PC-9 (cell line): ENCODE results near the gene VPS35. TPM values are rescaled to one million over a fixed set of nuclear protein-coding genes. Genes with fewer than 3 reads are reported as not detected.

ENCODE experiments used
- BruUV-seq: library from RNA; stranded (reverse); fragments of 400-500 nt; replicated peaks from 2 replicates; lab custom pipeline; 2021; lab: Mats Ljungman, UMichigan
- CTCF ChIA-PET: fragments of 300-600 bp; sonication (Branson Sonifier 250); formaldehyde crosslinking; loops from one replicate; lab custom pipeline; 2022; ENCODE audit warnings: antibody characterized with exemption; lab: Charles Lee
- POLR2A ChIA-PET: fragments of 300-600 bp; sonication (Branson Sonifier 250); formaldehyde crosslinking; loops from one replicate; lab custom pipeline; 2022; ENCODE audit warnings: antibody characterized with exemption; ENCODE audit not compliant: unreplicated experiment; lab: Charles Lee
- DNase-seq, 2 experiments: peaks; one replicate each; pipeline versions ENCODE4 v3.0.0 to v3.0.0-alpha.2; 2015 to 2022; ENCODE audit warnings: mixed read lengths in 1 of 2
- H2AFZ ChIP-seq: fragments of 200-600 bp; sonication (generic); 2 replicates; pipeline ENCODE4 v1.8.1; 2017; ENCODE audit warnings: antibody characterized with exemption
- H3F3A ChIP-seq: fragments of 200-600 bp; sonication (generic); 2 replicates; pipeline ENCODE4 v1.8.1; 2017; ENCODE audit warnings: antibody characterized with exemption, mild to moderate bottlenecking, low read depth; ENCODE audit not compliant: insufficient read depth
- H3K27ac ChIP-seq: fragments of 200-600 bp; sonication (generic); 2 replicates; pipeline ENCODE4 v1.6.1; 2016; ENCODE audit warnings: mixed run types
- H3K27me3 ChIP-seq: fragments of 200-600 bp; sonication (generic); 2 replicates; pipeline ENCODE4 v1.6.1; 2016; ENCODE audit warnings: low read depth, mixed run types; ENCODE audit not compliant: insufficient read depth
- H3K36me3 ChIP-seq: fragments of 200-600 bp; sonication (generic); 2 replicates; pipeline ENCODE4 v1.6.1; 2016; ENCODE audit warnings: low read depth, mixed run types
- H3K4me1 ChIP-seq: fragments of 200-600 bp; sonication (generic); replicated peaks from 2 replicates; pipeline ENCODE4 v1.6.1; 2016; ENCODE audit warnings: mixed run types; ENCODE audit not compliant: insufficient read depth
- H3K4me2 ChIP-seq: fragments of 200-600 bp; sonication (generic); 2 replicates; pipeline ENCODE4 v1.6.1; 2017; ENCODE audit warnings: mixed run types
- H3K4me3 ChIP-seq: fragments of 200-600 bp; sonication (generic); 2 replicates; pipeline ENCODE4 v1.6.1; 2016; ENCODE audit warnings: mixed run types
- H3K79me2 ChIP-seq: fragments of 200-600 bp; sonication (generic); 2 replicates; pipeline ENCODE4 v1.6.1; 2017; ENCODE audit warnings: low read depth, mixed run types
- H3K9me2 ChIP-seq: fragments of 200-600 bp; sonication (generic); 2 replicates; pipeline ENCODE4 v1.8.1; 2017; ENCODE audit warnings: mild to moderate bottlenecking; ENCODE audit not compliant: insufficient read depth
- H3K9me3 ChIP-seq: fragments of 200-600 bp; sonication (generic); 2 replicates; pipeline ENCODE4 v1.8.1; 2016; ENCODE audit warnings: low read depth; ENCODE audit not compliant: insufficient read depth
- H4K20me1 ChIP-seq: fragments of 200-600 bp; sonication (generic); 2 replicates; pipeline ENCODE4 v1.8.1; 2017; ENCODE audit not compliant: insufficient read depth
- EZH2 ChIP-seq: fragments of 200-600 bp; sonication (generic); IDR thresholded peaks from 2 replicates; pipeline ENCODE4 v1.8.0; 2017; ENCODE audit warnings: antibody characterized with exemption, low read depth
- intact Hi-C: fragments of 100-400 bp; cut with micrococcal nuclease; formaldehyde crosslinking; loops from one replicate; pipeline ENCODE4 v1.10.0; 2022; ENCODE audit not compliant: unreplicated experiment
- total RNA-seq: library from RNA; stranded (reverse); gene quantifications from 2 replicates; pipeline ENCODE4 v1.2.3, GENCODE V29; 2021
- TF ChIP-seq, protein P1 (sequence below): fragments of 200-600 bp; sonication (generic); conservative IDR thresholded peaks from 2 replicates; pipeline ENCODE4 v1.6.1; 2017; ENCODE audit warnings: mixed run types, antibody characterized with exemption, mild to moderate bottlenecking, moderate library complexity

VPS35 gene
- total RNA-seq, 1 experiment from 2014 or later = 98.4 TPM

DNA sequence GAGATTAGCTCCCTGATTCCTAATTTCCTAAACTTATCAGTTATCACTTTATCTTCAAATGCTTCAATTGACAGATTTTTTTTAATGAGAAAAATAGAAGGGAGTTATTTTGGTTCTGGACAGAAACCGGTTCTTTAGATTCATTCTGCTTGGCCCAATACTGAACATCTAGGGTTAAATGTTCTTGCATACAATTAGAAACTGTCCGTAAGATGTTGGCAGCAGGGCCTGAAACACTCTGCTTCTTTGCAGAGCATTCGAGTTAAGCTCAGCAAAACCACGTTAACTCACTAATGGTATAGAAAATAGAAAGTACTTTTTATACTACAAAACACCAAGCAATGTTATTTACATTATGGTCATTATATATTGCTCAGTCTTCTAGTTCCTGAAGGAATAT, 75.0 kb downstream of the VPS35 start:
- no peaks in the 10 kb centered on the region for H3F3A ChIP-seq
- intact Hi-C loops = loop anchor here (5.0 kb wide), 1 partner anchor 62 kb away; no protein-coding TSS in a partner anchor
- H3K79me2 ChIP-seq = no peaks in the 10 kb centered on the region
- no peaks in the 10 kb centered on the region for H3K27me3 ChIP-seq
- H3K9me2 ChIP-seq = no peaks in the 10 kb centered on the region
- no peak for DNase-seq
- no peaks in the 10 kb centered on the region for H4K20me1 ChIP-seq
- H3K4me2 ChIP-seq = no peak overlapping the region
- no TSS peak for BruUV-seq
- H3K36me3 ChIP-seq = 0 out of 2 replicates have a peak, but pooled peaks cover 13% of the 10 kb centered on the region
- H3K27ac ChIP-seq = no peak overlapping the region
- H3K9me3 ChIP-seq = no peaks in the 10 kb centered on the region
- CTCF ChIA-PET = no interaction called here
- no peak overlapping the region for H3K4me3 ChIP-seq
- no peak overlapping the region for H2AFZ ChIP-seq
- TF ChIP-seq, protein P1, sequence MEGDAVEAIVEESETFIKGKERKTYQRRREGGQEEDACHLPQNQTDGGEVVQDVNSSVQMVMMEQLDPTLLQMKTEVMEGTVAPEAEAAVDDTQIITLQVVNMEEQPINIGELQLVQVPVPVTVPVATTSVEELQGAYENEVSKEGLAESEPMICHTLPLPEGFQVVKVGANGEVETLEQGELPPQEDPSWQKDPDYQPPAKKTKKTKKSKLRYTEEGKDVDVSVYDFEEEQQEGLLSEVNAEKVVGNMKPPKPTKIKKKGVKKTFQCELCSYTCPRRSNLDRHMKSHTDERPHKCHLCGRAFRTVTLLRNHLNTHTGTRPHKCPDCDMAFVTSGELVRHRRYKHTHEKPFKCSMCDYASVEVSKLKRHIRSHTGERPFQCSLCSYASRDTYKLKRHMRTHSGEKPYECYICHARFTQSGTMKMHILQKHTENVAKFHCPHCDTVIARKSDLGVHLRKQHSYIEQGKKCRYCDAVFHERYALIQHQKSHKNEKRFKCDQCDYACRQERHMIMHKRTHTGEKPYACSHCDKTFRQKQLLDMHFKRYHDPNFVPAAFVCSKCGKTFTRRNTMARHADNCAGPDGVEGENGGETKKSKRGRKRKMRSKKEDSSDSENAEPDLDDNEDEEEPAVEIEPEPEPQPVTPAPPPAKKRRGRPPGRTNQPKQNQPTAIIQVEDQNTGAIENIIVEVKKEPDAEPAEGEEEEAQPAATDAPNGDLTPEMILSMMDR = no peak
- no peak for TF ChIP-seq EZH2
- no peaks in the 10 kb centered on the region for H3K4me1 ChIP-seq
- POLR2A ChIA-PET = no interaction called here

DNA sequence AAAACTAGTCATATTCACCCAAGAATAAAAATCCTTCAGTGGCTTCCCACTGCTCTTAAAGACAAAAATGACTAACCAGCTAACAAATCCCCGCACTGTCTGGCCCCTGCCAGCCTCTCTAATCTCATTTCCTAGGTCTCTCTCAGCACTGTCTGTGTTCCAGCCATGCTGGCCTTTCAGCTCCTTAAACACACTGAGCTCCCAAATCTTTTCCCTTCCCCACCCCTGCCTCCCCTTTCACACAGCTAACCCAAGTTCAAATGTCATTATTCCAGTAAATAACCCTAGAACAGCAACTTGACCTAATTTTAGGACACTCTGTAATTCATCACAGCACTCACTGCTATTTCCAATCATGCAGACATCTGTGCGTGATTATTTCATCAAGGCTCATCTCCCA, 75.6 kb downstream of the VPS35 start:
- Histone ChIP-seq H3K9me2 (no peaks in the 10 kb centered on the region), H3K27ac (no peak overlapping the region), H3K79me2 (no peaks in the 10 kb centered on the region), H3K4me2 (no peak overlapping the region), H3K36me3 (0 out of 2 replicates have a peak, but pooled peaks cover 13% of the 10 kb centered on the region), H4K20me1 (no peaks in the 10 kb centered on the region), H3K4me1 (no peaks in the 10 kb centered on the region), H3K27me3 (no peaks in the 10 kb centered on the region), H3K4me3 (no peak overlapping the region), H3F3A (no peaks in the 10 kb centered on the region), H3K9me3 (no peaks in the 10 kb centered on the region), H2AFZ (no peak overlapping the region)
- no TSS peak for BruUV-seq
- ChIA-PET POLR2A (no interaction called here), CTCF (no interaction called here)
- DNase-seq = no peak
- TF ChIP-seq, protein P1 = no peak
- no peak for TF ChIP-seq EZH2
- intact Hi-C loops = loop anchor here (5.0 kb wide), 1 partner anchor 61 kb away; no protein-coding TSS in a partner anchor

DNA sequence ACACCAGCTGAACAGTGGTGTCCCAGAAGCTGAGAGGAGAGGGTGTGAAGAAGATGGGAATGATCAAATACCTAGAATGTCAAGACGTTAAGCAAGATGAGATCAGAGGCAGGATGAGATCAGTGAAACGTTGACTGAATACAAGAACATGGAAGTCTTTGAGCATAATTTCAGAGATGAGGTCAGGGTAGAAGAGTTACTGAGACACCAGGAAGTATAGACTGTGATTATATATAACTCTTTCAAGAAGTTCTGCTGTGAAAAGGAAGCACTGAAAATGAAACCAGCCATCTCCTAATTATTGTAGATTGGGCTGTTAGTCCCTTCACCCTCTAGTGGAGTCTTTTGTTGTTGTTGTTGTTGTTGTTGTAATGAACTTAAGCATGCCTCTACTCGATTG, 76.9 kb downstream of the VPS35 start:
- ChIA-PET POLR2A (no interaction called here), CTCF (no interaction called here)
- H3K9me3 ChIP-seq = no peaks in the 10 kb centered on the region
- no peaks in the 10 kb centered on the region for H3F3A ChIP-seq
- no peaks in the 10 kb centered on the region for H3K27me3 ChIP-seq
- no peak overlapping the region for H3K4me2 ChIP-seq
- no peak overlapping the region for H3K4me3 ChIP-seq
- no peak overlapping the region for H2AFZ ChIP-seq
- intact Hi-C loops = loop anchor here (5.0 kb wide), 1 partner anchor 60 kb away; no protein-coding TSS in a partner anchor
- H3K4me1 ChIP-seq = no peaks in the 10 kb centered on the region
- H3K79me2 ChIP-seq = no peaks in the 10 kb centered on the region
- H4K20me1 ChIP-seq = no peaks in the 10 kb centered on the region
- no peak for DNase-seq
- no TSS peak for BruUV-seq
- H3K27ac ChIP-seq = no peak overlapping the region
- TF ChIP-seq, protein P1 = no peak
- no peak for TF ChIP-seq EZH2
- 0 out of 2 replicates have a peak, but pooled peaks cover 13% of the 10 kb centered on the region for H3K36me3 ChIP-seq
- H3K9me2 ChIP-seq = no peaks in the 10 kb centered on the region
